Brain microvascular endothelial cell (primary cell): ENCODE measurements around the gene FBXW8.

Source experiments
- DNase-seq: peaks from one replicate; pipeline ENCODE4 v3.0.0-alpha.2; 2020
- H3K27ac ChIP-seq: fragments of 250-450 bp; sonication (Bioruptor Pico); 2 replicates; pipeline ENCODE4 v1.5.1; 2020; ENCODE audit warnings: mild to moderate bottlenecking, moderate library complexity
- H3K27me3 ChIP-seq: fragments of 250-450 bp; sonication (Bioruptor Pico); replicated peaks from 2 replicates; pipeline ENCODE4 v1.5.1; 2020; ENCODE audit warnings: mild to moderate bottlenecking
- H3K36me3 ChIP-seq: fragments of 250-450 bp; sonication (Bioruptor Pico); replicated peaks from 2 replicates; pipeline ENCODE4 v1.5.1; 2020; ENCODE audit warnings: mild to moderate bottlenecking
- H3K4me3 ChIP-seq: 2 replicates; pipeline ENCODE4 v1.5.1; 2011; ENCODE audit warnings: low read depth, mild to moderate bottlenecking, control low read depth, low read length, moderate library complexity
- CTCF ChIP-seq: IDR thresholded peaks from 2 replicates; pipeline ENCODE4 v1.5.1; 2011; ENCODE audit warnings: low read depth, mild to moderate bottlenecking, moderate library complexity, low read length, control low read depth, inconsistent platforms; ENCODE audit errors: missing control alignments
- in situ Hi-C: cut with HindIII; loops from 2 replicates; pipeline ENCODE4 v1.10.0; 2017; ENCODE audit warnings: low sequenced_read_pairs, low pct_ligation_motif_present

FBXW8 gene

GRCh38 chr12:116948298-116948697, 37.5 kb downstream of the FBXW8 start:
- DNase-seq: no peak
- TF ChIP-seq CTCF: no peak
- Histone ChIP-seq H3K27ac (no peak overlapping the region), H3K27me3 (no peaks in the 10 kb centered on the region), H3K4me3 (no peak overlapping the region), H3K36me3 (peaks cover 41% of the 10 kb centered on the region)
- in situ Hi-C loops: no loop called here

- no peak for DNase-seq
- no peak overlapping the region for H3K27ac ChIP-seq
- no peaks in the 10 kb centered on the region for H3K27me3 ChIP-seq
- no peak overlapping the region for H3K4me3 ChIP-seq
- peaks cover 31% of the 10 kb centered on the region for H3K36me3 ChIP-seq
- in situ Hi-C loops: no loop called here
- TF ChIP-seq CTCF: no peak
These were observed 40.0 kb downstream of the FBXW8 start for GRCh38 chr12:116950628-116951325.

GRCh38 chr12:116954710-116955381, 44.1 kb downstream of the FBXW8 start:
- Histone ChIP-seq H3K27me3 (no peaks in the 10 kb centered on the region), H3K27ac (no peak overlapping the region), H3K36me3 (peaks cover 6% of the 10 kb centered on the region), H3K4me3 (no peak overlapping the region)
- DNase-seq: no peak
- in situ Hi-C loops: no loop called here
- no peak for TF ChIP-seq CTCF

GRCh38 chr12:116955382-116956021, 44.8 kb downstream of the FBXW8 start:
- Histone ChIP-seq H3K27ac (no peak overlapping the region), H3K27me3 (no peaks in the 10 kb centered on the region), H3K4me3 (no peak overlapping the region), H3K36me3 (peaks cover 5% of the 10 kb centered on the region)
- TF ChIP-seq CTCF: no peak
- no peak for DNase-seq
- in situ Hi-C loops: no loop called here

GRCh38 chr12:116958402-116959197, 47.9 kb downstream of the FBXW8 start:
- DNase-seq: no peak
- H3K4me3 ChIP-seq: no peak overlapping the region
- no peak overlapping the region for H3K27ac ChIP-seq
- H3K36me3 ChIP-seq: no peaks in the 10 kb centered on the region
- no peak for TF ChIP-seq CTCF
- no peaks in the 10 kb centered on the region for H3K27me3 ChIP-seq
- in situ Hi-C loops: no loop called here
